Naive thymus-derived CD4-positive, alpha-beta T cell (primary cell): ENCODE results near the gene GABRR3. TPM values are rescaled to one million over a fixed set of nuclear protein-coding genes. Genes with fewer than 3 reads are reported as not detected.

Source experiments
- polyA plus RNA-seq, 2 donors: library from polyadenylated mRNA; unstranded; fragments of 300-500 nt; fragmentation: Illumina TruSeq; gene quantifications; one replicate each; pipeline ENCODE4 v1.2.3, GENCODE V29; 2021
- total RNA-seq, 6 experiments: library from RNA in 5 of 6; stranded (reverse) in 5 of 6; gene quantifications; 1 replicate in 5 of 6; 2 replicates in 1 of 6; pipeline ENCODE4 v1.2.3 and lab custom pipeline; 2021 to 2026

Gene GABRR3
- total and polyA plus RNA-seq, 7 experiments from 2014 or later: not detected

Other genes with a start within 250 kb of the GABRR3 start
- 10 to 100 TPM in 1 of 5 experiments, 1 to 10 TPM in 4; 1.8 to 11.2 (median 5.1) TPM for gene CRYBG3, start 213.3 kb downstream of the GABRR3 start, total RNA-seq
- gene CRYBG3, start 213.3 kb downstream of the GABRR3 start, polyA plus RNA-seq: under 1 TPM; 0.86 to 0.92 TPM
- gene RIOX2, start 62.9 kb downstream of the GABRR3 start, total RNA-seq: 100 to 1,000 TPM in 1 of 5 experiments, 10 to 100 TPM in 4; 17.8 to 110 (median 28.4) TPM
- gene RIOX2, start 62.9 kb downstream of the GABRR3 start, polyA plus RNA-seq: 10 to 100 TPM; 31.4 to 34.0 TPM
- gene OR5AC2, start 51.9 kb upstream of the GABRR3 start, total RNA-seq: not detected
- not detected for gene OR5AC2, start 51.9 kb upstream of the GABRR3 start, polyA plus RNA-seq
- not detected for gene OR5H1, start 95.4 kb upstream of the GABRR3 start, total RNA-seq
- not detected for gene OR5H1, start 95.4 kb upstream of the GABRR3 start, polyA plus RNA-seq
- gene OR5H14, start 112.2 kb upstream of the GABRR3 start, total RNA-seq: not detected
- not detected for gene OR5H14, start 112.2 kb upstream of the GABRR3 start, polyA plus RNA-seq
- gene OR5H15, start 131.4 kb upstream of the GABRR3 start, total RNA-seq: not detected
- not detected for gene OR5H15, start 131.4 kb upstream of the GABRR3 start, polyA plus RNA-seq
- gene OR5H6, start 228.9 kb upstream of the GABRR3 start, total RNA-seq: not detected
- gene OR5H6, start 228.9 kb upstream of the GABRR3 start, polyA plus RNA-seq: not detected
- not detected for gene OR5H2, start 247.2 kb upstream of the GABRR3 start, total RNA-seq
- gene OR5H2, start 247.2 kb upstream of the GABRR3 start, polyA plus RNA-seq: not detected